ENCODE measurements around the gene TMPRSS13.

Gene TMPRSS13

DNA sequence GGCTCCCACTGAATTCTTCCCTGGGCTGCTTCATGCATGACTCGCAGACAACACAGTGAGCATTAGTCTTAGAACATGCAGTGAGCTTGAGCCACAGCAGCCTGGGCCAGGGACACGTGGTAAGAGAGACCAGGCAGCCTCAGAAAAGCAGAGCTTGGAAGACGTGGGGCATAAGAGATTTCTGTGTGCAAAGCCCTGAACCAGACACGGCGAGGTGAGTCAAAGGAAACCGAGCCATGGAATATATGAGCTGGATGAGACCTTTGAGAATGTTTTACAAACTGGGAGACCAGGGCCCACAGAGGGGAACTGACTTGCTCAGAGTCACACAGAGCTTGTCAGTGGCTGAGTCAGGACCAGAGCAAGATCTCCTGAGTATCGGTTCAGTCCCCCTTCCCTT, 44.2 kb downstream of the TMPRSS13 start:
- DNase-seq, result no peak

GRCh38 chr11:117883063-117883462, 46.1 kb downstream of the TMPRSS13 start:
- DNase-seq, result no peak

DNA sequence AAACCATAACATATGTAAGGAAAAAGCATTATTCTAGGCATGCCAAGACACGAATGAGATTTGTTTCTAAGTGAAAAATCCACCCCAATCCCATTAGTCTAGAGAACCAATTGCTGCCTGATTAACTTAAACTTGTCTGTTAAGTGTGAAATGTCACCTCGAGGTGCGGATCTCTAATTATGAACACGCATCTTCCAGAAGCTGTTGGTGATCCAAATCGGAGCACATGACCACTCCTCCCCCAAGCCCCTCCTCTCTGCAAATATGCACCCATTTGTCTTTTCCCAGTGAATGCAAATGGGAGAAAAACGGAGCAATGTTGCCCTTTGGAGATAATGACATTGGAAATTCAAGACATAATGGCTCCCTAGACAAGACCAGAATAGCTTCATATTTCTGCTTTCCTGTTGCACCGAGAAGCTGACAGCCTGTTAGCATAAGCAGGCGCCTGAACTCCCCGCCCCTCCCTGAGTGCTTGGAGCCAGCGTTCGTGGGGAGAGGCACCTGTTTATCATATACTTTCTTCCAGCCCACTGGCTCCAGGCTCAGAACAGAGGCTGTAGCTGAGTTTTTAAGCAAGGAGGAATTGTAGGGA, 46.8 kb downstream of the TMPRSS13 start:
- no peak for DNase-seq

- DNase-seq, result no peak
Measured at GRCh38 chr11:117881217-117881616, 48.0 kb downstream of the TMPRSS13 start.

DNA sequence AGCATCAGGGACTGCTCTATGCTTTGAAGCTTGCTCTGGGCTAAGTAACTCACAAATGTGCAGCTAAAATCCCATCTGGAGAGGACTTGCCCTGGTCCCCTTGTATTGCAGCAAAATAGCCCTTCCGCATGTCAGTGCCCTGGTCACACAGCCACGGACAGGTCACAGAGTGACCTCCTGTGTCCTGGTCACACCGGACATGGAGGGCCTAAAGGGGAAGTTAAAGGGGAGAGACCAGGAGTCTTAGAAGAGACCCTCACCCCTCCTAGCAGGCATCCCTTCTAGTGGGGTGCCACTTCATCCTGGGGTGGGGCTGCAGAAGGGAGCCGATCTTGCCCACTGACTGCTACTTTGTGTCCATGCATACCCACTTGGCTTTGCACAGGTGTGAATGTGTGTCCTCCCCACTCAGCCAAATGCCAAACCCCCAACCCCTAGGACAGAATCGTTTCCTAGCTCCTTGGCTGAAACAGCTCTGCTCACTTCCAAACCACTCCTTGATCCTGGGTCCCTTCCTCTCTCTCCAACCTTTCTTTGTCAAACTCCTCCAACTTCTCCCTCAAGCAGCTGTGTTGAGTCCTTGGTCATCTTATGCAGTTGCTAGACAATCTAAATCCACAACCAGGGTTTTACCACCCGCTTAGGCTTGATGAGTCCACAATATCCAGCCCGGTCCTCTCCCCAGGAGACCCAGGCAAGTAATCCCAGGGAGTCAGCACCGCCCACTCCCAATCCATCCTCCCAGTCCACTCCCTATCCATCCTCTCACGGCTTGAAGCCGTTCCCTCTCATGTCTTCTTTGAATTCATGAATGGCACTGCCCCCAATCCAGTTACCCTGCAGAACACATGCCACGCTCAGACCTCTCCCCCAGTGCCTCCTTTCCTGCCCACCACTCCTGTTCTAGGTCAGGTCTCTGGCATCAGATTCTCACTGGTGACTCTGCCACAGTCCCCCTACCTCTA, 49.4 kb downstream of the TMPRSS13 start:
- no peak for DNase-seq

- no peak for DNase-seq
Measured at GRCh38 chr11:117878939-117879475, 50.2 kb downstream of the TMPRSS13 start.

GRCh38 chr11:117878314-117878938, 50.8 kb downstream of the TMPRSS13 start:
- DNase-seq, result no peak

GRCh38 chr11:117877120-117877784, 52.0 kb downstream of the TMPRSS13 start:
- DNase-seq, result no peak

DNA sequence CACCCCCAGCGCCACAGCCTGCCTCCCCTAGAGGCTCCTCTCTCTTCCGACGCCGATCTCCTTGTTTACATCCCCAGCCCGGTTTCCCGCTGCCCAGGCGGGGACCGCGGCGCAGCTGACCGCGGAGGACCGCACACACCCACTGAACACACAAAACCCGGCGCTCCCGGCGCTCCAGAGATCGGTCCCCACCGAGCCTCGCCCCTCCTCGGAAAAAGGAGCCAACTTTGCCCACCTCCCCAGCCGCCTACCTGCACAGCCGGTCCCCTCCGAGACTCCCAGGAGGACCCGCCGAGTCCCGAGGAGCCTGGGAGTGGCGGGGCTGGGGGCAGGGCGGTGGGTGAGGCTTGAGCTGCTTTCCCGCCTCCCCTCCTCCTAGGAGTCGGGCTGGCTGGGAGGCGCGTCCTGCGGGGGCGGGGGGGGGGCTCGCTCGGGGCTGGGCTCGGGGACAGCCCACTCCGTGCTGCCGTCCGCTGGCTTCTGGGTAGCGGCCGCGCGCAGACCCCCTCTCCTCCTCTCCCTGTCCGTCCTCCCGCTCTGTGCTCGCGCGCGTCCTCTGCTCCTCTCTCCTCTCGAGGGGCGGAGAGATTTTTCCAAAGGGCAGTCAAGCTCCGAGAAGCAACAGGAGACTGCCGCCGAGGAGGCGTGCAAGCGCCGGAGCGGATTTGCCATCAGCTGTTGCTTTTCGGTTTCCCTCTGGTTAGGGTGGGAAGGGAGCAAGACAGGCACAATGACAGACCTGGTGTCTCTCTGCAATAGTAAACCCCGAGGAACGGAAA, 52.7 kb downstream of the TMPRSS13 start, which contains the start of gene FXYD6:
TSS of gene FXYD6 (minus strand) at position 318 of the 779 bp plus-strand sequence. CDS start 33,882 bp downstream, outside the sequence.
- no peak for DNase-seq

- no peak for DNase-seq
Measured at GRCh38 chr11:117876059-117876340, 53.2 kb downstream of the TMPRSS13 start.

- peak; percentile 12 for DNase-seq
Measured at GRCh38 chr11:117875382-117876058, 53.7 kb downstream of the TMPRSS13 start.

DNA sequence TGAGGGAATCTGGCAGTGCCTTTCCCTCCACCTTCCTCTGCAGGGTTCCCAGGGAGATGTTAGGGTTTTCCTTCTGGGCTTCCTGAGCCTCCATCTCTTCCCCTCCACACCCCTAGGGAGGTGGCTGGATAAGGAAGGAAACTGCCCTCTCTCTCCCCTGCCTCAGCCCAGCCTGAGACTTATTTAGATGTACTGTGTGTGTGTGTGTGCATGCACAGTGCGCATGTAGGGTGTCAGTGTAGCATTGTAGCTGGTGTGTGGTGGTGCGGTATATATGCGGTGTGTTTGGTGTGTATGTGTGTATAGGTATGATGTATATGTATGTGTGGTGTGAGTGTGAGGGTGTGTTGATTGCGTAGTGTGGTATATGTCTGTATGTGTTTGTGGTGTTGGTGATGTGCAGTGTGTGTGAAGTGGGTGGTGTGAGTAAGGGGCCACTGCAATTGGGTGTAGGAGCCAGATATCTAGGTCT, 54.3 kb downstream of the TMPRSS13 start:
- no peak for DNase-seq

- DNase-seq, result no peak
Measured at GRCh38 chr11:117874253-117874909, 54.8 kb downstream of the TMPRSS13 start.

GRCh38 chr11:117873828-117874125, 55.4 kb downstream of the TMPRSS13 start:
- no peak for DNase-seq

DNA sequence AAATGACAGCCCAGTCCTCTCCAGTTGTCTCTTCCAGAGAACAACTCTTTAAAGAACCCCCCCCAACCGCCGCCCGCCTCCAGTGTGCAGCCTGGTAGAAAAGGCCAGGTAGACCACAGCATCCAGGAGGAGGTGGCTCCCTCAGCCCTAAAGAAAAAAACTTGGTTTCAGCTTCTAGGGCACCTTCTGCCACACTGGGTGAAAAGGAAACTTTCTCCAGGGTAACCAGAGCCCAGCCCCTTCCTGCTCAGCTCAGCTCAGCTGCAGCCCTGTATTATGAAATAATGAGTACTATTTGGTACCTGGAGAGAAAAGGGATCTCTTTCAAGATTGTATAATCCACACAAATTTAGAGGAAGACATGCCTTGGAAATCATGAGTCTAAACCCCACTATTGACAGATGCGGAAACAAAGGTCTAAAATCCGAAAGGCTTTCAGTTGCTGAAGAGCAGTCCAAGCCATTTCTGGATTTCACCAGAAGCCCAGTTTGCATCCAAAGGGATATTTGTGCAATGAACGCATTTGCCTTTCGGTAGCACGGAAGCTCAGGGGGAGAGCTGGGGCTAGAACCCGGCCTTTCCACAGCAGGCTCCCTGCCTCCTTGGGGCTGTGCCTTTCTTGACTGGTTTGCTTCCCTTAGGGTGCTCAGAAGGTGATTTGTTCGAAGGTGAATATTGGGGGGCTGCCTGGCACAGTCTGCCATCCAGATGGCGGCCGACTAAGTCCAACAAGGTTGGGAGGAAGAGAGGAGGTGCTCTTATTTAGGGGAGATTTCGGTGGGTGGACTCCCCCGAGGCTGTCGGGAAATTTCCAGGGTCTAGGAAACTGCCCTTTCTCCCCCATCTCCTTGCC, 56.0 kb downstream of the TMPRSS13 start:
- no peak for DNase-seq

DNA sequence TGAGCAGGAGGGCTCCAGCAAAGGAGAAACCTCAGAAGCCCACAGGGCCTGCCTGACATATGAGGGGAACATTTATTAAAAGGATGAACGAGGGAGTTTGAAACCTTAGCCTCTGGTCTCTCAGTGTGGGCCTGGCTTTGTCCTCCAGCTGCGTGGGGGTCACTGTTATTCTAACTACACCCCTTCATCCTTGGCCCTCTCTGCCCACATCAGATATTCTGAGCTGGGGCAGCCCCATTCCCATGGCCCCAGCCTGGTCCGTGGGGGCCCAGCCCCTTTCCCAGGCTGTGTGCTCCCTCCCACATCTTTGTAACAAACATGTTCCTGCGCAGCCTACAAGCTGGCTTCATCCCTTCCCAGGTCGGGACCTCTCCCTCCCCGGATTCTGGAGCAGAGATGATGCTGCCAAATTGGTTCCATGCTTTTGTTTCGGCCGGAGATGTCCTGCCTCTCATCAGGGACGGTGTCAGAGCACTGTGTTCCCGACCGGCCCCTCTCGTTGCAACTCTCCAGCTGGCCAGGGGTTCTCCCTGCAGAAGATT, 56.7 kb downstream of the TMPRSS13 start:
- no peak for DNase-seq

DNA sequence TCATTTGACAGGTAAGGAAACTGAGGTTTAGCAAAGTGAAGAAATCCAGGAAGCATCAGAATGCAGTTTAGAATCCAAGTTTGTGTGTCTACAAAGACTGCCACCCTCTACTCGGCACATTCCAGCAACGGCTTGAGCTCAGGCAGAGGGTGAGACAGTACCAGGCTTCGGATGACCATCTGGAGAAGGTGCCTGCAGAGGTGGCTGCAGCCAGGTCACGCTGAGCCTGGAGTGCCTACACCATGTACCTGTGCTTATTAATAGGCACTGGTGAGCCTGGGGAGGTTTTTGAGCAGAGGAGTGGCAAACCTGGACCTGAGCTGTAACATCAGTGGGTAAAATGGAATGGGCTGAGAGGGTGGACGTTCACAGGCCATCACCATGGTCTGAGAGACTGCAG, 57.4 kb downstream of the TMPRSS13 start:
- DNase-seq, result no peak

- no peak for DNase-seq
Measured at GRCh38 chr11:117871160-117871559, 58.0 kb downstream of the TMPRSS13 start.

- DNase-seq, result no peak
Measured at GRCh38 chr11:117870103-117870952, 58.9 kb downstream of the TMPRSS13 start.

Measured in effector CD4-positive, alpha-beta T cell (primary cell).